ENCODE data around the gene DEFB129.
"Not testable (repeated sequence)": the region's sequence is repeated elsewhere in the genome, so short reads cannot be mapped to it uniquely, and the experiment has no call there.

Gene DEFB129, protein sequence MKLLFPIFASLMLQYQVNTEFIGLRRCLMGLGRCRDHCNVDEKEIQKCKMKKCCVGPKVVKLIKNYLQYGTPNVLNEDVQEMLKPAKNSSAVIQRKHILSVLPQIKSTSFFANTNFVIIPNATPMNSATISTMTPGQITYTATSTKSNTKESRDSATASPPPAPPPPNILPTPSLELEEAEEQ

DNA sequence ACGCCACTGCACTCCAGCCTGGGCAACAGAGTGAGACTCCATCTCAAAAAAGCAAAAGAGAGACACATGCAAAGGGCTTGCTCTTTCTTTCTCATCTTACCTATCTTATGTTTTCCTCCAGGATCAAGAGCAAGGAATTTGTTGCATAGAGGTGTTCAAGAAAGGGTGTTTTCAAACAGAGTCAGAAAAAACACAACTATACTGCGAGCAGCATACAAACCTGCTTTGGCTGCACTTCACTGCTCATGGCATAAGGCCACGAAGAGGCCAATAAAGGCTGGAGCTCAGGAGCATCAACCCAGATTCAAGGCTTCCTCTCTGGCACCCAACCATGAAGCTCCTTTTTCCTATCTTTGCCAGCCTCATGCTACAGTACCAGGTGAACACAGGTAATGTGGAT, at the start of gene DEFB129:
DEFB129 (plus strand) TSS at position 301 of the 400 bp plus-strand sequence; CDS start at position 332, 31 bp downstream.
- DNase-seq: no peak

DNA sequence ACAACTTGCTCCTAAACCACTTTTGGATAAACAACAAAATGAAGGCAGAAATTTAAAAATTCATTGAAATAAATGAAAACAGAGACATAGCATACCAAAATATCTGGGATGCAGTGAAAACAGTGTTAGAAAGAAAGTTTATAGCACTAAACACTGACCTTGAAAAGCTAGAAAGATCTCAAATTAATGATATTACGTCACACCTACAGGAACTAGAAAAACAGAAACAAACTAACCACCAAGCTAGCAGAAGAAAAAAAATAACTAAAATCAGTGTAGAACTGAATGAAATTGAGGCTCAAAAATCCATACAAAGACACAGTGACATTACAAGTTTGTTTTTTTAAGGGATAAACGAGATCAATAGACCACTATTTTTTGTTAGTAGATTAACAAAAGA, 42.8 kb upstream of the DEFB129 start:
- DNase-seq: no peak

DNA sequence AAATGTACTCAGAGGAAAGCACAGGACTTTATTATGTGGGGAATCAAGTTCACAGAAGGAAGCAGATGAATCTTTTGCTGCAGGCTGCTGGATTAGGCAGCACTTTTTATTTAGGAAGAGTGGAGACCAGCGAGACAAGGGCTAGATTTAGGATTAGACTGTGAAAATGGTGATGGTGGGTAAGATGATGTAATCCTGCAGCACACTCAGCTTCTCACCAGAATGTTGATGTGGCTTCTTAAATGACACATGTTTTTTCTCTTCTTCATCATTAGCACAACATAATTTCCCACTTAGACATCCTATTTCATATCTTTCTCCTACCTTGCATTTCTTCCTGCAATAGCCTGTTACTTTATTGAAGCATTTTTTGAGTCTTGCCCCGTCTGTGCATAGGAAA, 39.3 kb upstream of the DEFB129 start:
- no peak for DNase-seq

DNA sequence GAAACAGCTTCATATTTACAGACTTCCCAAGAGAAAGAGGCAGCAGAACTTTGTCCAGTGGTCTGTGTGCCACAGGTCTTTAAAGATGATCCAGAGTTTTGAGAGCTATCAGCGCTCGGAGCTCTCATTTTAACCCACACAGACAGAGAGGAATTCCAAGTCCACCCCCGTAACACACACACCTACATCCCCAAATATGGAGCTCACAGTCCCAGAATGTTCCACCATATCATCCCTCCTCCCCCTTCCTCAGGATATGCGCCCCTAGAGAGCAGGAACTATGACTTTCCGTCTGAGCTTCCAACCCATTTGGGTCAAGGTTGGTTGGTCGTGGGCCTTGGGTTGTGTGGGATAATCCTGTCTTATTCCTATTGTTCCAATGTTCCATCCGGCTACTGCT, 37.4 kb upstream of the DEFB129 start, which contains the start of gene DEFB128:
DEFB128 (minus strand) TSS at position 101 of the 400 bp plus-strand sequence; CDS start at position 13, 88 bp downstream.
- DNase-seq: no peak

DNA sequence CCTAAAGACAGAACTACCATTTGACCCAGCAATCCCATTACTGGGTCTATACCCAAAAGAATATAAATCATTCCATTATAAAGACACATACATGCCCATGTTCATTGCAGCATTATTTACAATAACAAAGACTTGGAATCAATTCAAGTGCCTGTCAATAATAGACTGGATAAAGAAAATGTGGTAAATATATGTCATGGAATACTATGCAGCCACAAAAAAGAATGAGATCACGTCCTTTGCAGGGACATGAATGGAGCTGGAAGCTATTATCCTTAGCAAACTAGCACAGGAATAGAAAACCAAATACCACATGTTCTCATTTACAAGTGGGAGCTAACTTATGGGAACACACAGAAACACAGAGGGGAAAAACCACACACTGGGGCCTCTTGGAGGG, 28.8 kb upstream of the DEFB129 start:
- DNase-seq: no peak

DNA sequence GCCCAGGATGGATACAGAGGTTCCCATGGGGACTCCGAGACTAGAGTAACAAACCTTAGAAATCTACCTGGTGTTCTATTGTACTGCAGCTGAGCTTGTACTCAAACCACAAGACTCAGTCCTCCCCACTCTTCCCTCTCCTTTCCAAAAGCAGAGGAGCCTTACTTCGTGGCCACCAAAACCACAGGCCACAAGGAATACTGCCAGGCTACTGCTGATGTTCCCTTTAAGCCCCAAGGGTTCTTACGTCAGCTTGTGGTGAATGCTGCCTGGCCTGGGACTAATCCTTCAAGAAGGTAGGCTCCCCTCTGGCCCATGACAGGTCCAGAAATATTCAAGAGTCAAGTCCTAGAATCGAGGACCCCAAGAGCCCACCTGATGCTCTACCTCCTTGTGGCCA, 27.1 kb upstream of the DEFB129 start:
- no peak for DNase-seq

DNA sequence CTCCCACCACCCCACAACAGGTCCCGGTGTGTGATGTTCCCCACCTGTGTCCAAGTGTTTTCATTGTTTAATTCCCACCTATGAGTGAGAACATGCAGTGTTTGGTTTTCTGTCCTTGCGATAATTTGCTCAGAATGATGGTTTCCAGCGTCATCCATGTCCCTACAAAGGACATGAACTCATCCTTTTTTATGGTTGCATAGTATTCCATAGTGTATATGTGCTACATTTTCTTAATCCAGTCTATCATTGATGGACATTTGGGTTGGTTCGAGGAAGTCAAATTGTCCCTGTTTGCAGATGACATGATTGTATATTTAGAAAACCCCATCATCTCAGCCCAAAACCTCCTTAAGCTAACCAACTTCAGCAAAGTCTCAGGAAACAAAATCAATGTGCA, 23.4 kb upstream of the DEFB129 start:
- not testable (repeated sequence) for DNase-seq

DNA sequence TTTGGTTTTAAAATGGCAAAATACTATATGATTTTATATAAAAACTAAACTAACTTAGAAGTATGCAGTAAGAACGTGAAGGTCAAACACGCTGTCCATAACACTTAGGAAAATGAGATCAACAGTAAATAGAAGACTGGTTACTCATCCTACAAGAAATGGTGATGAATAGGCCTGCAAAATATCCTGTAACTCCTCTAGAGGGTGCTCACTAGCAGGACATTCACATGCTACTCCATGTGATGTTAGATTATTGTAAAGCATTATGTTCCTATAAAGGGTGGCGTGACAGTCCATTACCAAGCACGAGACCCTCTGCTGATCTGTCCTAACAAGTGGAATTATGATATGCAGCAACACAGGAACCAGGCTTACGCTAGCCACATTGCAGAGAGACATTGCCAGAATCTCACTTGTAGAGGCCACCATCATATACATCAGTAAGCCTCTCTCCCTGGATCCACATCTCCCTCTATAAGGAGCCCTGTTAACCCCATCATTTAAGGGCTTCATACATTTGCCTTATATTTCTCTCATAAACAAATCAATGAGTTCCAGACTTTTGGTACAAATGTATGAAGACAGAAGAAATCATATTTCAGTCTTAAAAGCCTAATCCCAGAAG, 18.0 kb upstream of the DEFB129 start:
- peak; percentile 78 for DNase-seq

DNA sequence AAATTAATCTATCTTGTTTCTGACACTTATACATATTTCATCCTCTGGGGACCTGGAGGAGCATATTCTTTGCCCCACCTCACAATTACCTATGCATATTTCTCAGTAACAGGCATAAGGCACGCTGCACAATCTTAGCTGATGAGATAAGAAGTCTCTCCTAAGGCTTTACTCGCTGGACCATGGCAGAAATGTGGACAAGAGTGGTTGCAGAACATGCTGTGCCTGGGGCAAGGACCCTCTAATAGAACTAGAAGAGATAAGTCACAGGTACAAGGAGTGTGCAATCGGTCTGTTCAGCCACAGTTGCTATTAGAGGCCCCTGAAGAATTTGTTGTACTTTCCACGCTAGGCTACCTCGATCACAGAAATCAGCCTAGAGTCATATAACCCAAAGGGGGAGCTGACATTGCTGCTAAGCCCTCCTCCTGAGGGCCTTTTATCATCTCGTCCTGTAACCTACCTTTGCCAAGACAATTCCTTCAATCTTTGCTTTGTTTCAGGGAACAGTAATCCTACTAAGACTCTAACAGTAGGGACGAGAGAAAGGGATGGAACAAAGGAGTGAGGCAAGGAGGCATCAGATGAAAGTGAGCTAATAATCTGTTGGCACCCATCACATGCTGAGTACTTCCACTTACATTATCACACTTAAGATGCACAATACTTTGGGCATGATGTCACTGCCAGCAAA, 16.1 kb upstream of the DEFB129 start:
- no peak for DNase-seq

DNA sequence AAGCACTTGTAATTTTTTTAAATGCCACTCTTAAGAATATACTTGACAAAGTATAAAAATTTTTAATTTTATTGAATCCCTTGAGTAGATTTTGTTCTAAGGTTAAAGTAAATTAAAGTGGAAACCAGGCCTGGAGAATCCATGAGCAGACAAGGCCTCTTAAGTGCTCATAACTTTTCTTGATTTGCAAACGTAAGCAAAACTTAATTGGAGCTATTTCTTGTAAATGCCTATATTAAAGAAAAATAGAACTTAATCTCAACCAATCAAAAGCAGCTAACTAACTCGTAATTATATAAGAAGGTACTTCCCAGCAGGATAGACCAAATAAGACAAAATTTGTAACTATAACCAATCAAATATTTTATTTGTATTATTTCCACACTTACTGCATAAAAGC, 12.7 kb upstream of the DEFB129 start:
- no peak for DNase-seq

DNA sequence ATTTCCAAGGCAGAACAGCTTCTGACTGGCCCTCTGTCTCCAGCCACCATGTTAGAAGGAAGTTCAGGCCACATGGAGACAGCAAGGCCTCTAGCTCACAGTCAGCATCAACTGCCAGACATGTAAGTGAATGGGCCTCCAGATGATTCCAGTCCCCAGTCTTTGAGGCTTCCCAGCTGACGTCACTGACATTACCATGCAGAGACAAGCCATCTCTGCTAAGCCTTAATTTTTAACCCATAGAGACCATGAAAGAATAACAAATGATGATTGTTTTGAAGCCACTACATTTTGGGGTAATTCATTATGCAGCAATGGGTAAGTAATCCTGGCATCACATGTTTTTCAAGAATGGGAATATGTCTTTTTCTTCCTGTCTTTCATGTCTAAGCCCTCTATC, 11.3 kb upstream of the DEFB129 start:
- DNase-seq: no peak

DNA sequence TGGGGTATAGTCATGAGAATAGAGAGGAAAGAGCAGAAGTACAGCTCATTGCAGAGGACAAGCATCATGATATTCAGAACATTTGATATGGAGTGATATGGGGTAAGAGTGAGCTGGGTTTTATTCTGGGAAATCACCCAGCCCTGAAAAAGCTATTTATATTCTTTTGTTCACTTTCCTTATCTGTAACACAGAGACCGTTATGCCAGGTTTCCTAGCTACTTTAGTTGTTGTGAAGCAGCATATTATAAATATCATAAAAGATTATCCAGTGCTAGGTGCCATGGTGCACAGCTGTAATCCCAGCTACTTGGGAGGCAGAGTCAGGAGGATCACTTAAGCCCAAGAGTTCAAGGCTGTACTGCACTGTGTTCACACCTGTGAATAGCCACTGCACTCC, 9.8 kb upstream of the DEFB129 start:
- no peak for DNase-seq

DNA sequence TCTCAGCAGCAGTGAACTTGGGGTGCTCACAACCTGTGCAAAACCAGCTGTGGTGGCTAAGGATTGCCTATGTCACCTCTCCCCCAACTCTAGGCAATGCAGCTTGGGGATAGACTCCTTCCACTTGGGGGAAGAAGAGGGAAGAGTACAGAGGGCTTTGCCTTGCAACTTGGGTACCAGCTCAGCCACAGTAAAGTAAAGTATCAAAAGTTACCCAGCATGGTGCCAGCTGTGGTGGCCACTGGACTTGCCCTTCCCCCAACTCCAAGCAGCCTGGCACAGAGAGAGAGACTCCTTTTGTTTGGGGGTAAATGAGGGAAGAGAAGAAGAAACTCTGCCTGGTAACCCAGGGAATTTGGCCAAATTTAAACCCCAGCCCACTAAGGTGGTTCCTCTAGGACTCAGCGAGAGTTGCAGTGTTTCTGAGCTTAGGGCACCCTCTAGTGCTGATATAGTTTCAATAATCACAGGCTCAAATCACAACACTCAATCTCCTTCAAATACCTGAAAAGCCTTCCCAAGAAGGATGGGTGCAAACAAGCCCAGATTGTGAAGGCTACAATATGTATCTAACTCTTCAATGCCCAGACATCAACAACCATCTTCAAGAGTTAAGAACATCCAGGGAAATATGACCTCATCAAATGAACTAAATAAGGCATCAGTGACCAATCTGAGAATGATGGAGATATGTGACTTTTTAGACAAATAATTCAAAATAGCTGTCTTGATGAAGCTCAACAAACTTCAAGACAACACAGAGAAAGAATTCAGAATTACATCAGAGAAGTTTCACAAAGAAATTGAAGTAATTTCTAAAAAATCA, 7.6 kb upstream of the DEFB129 start:
- peak; percentile 47 for DNase-seq

DNA sequence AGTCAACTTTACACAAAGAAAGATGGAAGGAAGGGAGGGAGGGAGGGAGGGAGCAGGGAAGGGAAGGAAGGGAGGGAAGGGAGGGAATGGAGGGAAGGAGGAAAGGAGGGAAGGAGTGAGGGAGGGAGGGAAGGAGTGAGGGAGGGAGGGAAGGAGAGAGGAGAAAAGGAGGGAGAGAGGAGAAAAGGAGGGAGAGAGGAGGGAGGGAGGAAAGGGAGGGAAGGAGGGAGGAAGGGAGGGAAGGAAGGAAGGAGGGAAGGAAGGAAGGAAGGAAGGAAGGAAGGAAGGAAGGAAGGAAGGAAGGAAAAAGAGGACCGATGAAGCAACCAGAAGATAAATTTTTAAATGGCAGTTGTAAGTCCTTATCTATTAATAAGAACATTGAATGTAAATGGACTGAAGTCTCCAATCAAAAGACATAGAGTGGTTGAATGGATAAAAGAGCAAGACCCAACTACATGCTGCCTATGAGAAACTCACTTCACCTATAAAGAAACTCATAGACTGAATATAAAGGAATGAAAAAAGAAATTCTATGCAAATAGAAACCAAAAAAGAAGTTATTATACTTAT, 5.7 kb upstream of the DEFB129 start:
- no peak for DNase-seq

DNA sequence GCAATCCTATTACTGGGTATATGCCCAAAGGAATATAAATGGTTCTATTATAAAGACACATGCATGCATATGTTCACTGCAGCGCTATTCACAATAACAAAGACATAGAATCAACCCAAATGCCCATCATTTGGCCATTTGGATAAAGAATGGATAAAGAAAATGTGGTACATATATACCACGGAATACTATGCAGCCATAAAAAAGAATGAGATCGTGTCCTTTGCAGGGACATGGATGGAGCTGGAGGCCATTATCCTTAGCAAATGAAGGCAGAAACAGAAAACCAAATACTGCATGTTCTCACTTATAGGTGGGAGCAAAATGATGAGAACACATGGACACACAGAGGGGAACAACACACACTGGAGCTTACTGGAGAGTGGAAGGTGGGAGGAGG, 1.2 kb upstream of the DEFB129 start:
- not testable (repeated sequence) for DNase-seq

DNA sequence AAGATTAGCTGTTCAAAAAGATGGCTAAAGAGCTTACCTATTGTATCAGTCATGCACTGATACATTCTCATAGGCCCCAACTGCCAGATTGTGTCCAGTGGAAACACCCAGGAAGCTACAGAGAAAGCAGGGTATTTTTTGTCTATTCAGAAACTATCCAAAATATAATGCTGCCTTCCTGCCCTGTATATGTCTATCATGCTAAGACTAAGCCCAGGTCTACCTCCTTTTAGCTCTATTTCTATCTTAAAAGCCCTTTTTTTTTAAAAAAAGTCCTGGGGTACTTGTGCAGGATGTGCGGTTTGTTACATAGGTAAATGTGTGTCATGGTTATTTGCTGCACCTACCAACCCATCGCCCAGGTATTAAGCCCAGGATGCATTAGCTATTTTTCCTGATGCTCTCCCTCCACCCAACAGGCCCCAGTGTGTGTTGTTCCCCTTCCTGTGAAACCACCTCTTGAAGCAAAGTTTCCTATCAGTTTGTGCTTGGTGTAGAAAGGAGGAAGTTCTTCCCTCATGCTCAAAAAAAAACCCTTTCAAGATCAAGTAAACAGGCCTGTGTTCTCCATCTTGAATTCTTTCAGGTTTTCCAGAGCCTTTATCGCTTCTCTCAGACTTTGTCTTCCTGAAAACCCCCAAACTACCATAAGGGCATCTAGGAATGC, 514 bp downstream of the DEFB129 start:
- DNase-seq: peak; percentile 44

DNA sequence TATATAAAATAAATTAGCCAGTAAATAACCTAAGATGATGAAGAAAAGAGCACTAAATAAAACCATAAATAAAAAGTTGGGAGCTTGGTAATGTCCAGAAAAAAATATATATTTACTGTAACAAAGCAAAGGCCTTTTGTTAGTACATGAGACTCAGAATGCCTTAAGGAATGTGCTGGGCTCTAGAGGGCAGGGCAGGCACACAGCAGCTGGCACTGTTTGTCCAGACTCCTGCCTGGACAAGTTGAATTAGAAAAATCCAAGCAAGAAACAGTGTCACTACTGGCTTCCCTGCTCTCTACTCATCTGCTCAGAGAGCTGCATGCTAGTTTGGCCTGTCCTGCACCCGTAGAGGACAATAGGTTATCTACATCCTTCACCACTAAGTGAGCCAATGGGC, 8.8 kb downstream of the DEFB129 start:
- DNase-seq: no peak

DNA sequence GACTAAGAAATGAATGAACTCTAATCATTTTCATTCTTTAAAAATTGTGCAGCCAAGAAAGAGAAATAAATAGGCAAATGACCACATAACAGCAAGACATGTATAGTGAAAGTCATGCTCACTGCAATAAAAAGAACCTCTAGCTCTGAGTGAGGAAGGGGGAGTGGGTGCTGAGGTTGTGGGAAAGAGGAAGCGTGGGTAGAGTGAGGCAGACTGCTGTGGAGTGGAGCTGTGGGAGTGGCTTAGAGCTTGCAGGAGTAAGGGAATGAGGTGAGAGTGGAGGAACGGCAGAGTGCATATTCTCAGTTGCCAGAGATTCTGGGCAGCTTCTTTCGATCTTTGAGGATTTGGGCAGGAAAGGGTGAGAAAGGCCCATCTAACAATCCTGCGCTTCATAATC, 10.4 kb downstream of the DEFB129 start:
- DNase-seq: peak; percentile 53

DNA sequence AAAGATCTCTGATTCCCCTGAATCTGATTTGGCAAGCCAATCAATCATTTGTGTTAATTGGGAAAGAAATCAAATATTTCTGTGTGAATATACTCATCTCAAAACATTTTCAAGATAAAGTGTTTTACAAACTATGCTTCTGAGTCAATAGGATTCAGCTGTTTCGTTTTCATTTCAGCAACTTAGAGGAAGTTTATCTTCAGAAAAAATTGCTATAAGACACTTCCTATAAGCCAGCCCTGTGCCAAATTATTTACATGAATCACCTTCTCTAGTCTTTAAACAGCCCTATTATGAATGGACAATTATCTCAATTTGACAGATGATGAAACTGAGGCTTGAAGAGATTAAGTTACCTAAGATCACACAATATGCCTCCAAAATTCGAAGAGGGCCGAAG, 10.9 kb downstream of the DEFB129 start:
- peak; percentile 32 for DNase-seq

DNA sequence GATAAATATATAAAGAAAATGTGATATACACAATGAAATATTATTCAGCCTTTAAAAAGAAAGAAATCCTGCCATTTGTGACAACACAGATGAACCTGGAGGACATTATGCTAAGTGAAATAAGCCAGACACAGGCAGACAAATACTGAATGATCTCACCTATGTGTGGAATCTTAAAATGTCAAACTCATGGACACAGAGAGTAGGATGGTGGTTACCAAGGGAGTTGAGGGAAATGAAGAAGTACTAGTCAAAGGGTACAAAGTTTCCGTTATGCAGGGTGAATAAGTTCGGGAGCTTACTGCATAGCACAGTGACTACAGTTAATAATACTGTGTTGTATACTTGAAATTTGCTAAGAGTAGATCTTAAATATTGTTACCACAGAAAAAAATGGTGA, 15.8 kb downstream of the DEFB129 start:
- DNase-seq: no peak

DNA sequence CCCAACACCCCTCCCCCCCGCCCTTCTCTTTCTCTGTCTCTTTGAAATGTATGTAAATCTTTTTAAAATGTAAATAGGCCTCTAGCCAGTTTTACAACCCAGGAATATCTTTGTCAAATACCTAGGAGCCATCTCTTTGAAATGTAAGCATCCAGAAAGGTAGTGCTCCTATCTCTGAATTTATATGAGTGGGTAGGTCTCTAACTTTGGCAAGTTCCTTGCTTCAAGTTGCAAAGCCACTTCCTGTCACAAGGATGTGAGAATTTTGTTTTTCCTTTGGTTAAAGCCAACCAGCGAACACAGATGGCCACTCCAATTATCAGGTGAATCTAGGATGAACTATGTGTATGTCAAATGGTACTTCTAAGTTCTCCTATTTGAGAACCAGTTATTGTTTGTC, 24.3 kb downstream of the DEFB129 start:
- no peak for DNase-seq

DNA sequence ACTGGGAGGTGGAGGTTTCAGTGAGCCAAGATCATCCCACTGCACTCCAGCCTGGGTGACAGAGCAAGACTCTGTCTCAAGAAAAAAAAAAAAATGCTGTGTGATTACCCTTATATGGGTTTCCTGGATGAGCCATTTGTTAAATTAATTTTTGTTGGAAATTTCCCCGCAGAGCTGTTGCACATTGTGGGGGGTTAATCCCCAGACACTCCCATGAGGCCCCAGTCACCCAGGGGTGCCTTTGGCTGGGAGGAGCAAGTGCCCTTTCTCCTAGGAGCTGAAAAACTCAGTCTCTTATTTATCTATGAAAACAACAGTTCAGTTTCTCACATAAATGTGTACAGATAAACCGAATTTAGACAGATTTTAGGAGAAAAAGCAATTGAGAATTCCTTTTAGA, 25.7 kb downstream of the DEFB129 start:
- DNase-seq: no peak

DNA sequence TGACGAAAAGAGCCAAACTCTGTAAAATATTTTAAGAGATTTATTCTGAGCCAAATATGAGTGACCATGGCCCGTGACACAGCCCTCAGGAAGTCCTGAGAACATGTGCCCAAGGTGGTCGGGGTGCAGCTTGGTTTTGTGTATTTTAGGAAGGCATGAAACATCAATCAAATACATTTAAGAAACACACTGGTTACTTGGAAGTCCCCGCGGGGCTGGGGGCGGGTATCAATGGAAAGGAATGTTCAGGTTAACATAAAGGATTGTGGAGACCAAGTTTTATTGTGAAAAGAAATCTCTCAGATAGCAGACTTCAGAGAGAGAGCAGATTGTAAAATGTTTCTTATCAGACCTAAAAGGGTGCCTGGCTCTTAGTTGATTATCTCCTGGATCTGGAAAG, 26.4 kb downstream of the DEFB129 start:
- DNase-seq: not testable (repeated sequence)
